GM10266 (cell line): ENCODE measurements around the gene PLAAT4.

Source experiments
- DNase-seq: peaks from one replicate; pipeline ENCODE4 v3.0.0; 2012; ENCODE audit errors: extremely low spot score
- TF ChIP-seq, protein P1 (sequence below): IDR thresholded peaks from 2 replicates; pipeline ENCODE4 v1.5.1; 2012; ENCODE audit warnings: mild to moderate bottlenecking, low read depth; ENCODE audit not compliant: control insufficient read depth, insufficient read depth; ENCODE audit errors: missing control alignments

PLAAT4 gene

GRCh38 chr11:63504054-63504453, 32.6 kb upstream of the PLAAT4 start:
- DNase-seq, result no peak
- TF ChIP-seq, protein P1, sequence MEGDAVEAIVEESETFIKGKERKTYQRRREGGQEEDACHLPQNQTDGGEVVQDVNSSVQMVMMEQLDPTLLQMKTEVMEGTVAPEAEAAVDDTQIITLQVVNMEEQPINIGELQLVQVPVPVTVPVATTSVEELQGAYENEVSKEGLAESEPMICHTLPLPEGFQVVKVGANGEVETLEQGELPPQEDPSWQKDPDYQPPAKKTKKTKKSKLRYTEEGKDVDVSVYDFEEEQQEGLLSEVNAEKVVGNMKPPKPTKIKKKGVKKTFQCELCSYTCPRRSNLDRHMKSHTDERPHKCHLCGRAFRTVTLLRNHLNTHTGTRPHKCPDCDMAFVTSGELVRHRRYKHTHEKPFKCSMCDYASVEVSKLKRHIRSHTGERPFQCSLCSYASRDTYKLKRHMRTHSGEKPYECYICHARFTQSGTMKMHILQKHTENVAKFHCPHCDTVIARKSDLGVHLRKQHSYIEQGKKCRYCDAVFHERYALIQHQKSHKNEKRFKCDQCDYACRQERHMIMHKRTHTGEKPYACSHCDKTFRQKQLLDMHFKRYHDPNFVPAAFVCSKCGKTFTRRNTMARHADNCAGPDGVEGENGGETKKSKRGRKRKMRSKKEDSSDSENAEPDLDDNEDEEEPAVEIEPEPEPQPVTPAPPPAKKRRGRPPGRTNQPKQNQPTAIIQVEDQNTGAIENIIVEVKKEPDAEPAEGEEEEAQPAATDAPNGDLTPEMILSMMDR, result no peak

DNA sequence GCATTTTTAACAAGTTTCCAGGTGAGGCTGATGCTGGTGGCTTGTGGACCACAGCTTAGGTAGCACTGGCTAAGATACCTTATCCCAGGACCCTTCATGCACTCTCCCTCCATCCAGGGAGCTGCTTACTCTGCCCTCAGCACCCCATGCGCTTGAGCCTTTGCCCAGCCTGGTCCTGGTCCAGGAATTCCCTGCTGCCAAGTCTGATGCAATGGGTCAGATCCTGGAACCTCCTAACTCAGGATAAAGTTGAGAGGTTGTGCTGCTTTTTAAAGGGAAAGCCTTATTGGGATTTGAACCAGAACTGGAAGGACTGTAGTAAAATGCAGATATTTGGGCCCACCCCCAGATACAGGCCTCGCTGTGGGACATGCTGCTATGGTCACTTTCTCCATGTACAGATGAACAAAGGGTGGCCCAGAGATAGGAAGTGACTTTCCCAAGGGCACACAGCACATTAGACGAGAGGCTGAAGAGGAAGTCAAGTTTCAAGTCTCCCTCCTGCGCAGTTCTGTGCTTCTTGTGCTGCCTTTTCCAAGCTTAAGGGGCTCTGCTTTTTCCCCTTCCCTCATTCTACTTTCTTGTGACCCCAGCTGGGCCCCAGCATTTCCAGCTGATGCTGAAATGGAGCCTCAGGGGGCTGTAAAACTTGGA, 31.5 kb upstream of the PLAAT4 start:
- TF ChIP-seq, protein P1, result no peak
- DNase-seq, result peak; percentile 2

GRCh38 chr11:63505857-63506528, 30.6 kb upstream of the PLAAT4 start, which contains the start of gene LGALS12:
LGALS12 (plus strand) TSS chr11:63506084; CDS start chr11:63506459, 375 bp downstream.
- peak; percentile 7 for DNase-seq
- TF ChIP-seq, protein P1, result no peak

DNA sequence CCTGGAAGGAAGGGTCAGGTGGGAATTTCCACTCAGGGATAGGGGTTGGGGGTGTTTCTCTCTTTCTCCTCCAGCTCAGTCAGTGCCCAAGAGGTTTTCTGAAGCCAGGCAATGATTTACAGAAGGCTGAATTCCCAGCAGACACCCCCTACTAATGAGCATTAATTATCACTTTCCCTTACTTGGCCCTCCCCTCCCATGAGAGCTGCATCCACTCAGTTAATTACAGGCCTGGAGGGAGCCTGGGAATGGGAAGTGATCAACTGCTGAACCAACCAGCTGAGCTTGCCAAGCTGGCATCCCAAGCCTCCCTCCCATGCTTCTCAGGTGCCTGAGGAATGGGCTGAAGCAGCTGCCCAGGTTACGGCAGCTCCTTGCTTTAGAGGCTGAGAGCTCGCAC, 29.7 kb upstream of the PLAAT4 start:
- DNase-seq, result no peak

GRCh38 chr11:63507511-63507910, 29.1 kb upstream of the PLAAT4 start:
- TF ChIP-seq, protein P1, result no peak
- no peak for DNase-seq

More for the DNA sequence above, 29.7 kb upstream of the PLAAT4 start:
- TF ChIP-seq, protein P1, result no peak

- TF ChIP-seq, protein P1, result peak; percentile 47
- no peak for DNase-seq
Measured at GRCh38 chr11:63508009-63508408, 28.6 kb upstream of the PLAAT4 start.

DNA sequence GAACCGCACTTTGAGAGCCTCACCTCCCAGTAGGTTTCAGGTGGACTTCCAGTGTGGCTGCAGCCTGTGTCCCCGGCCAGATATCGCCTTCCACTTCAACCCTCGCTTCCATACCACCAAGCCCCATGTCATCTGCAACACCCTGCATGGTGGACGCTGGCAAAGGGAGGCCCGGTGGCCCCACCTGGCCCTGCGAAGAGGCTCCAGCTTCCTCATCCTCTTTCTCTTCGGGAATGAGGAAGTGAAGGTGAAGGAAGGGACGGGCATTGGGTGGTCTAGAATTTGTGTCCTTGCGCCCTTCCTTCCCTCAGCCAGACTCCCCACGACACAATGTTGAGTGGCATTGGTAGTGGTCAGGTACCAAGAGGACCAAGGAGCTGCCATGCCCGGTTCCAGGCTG, 27.9 kb upstream of the PLAAT4 start:
- no peak for DNase-seq
- TF ChIP-seq, protein P1, result no peak
